Prostate gland (tissue), 2 donors: Measurements from ENCODE around the gene DEXI.

Experiments used
- CTCF ChIP-seq, 4 experiments: fragments of 200-600 bp in 2 of 4; fragments of 450-650 bp in 2 of 4; sonication (generic) in 2 of 4; IDR thresholded peaks; 1 replicate in 3 of 4; 2 replicates in 1 of 4; pipeline ENCODE4 v1.5.1; 2016 to 2019; ENCODE audit warnings: antibody characterized with exemption in 4 of 4, mild to moderate bottlenecking in 2 of 4, moderate library complexity in 2 of 4
- POLR2A ChIP-seq: fragments of 450-650 bp; IDR thresholded peaks from one replicate; pipeline ENCODE4 v1.6.1; 2016; ENCODE audit warnings: antibody characterized with exemption, mild to moderate bottlenecking

DNA sequence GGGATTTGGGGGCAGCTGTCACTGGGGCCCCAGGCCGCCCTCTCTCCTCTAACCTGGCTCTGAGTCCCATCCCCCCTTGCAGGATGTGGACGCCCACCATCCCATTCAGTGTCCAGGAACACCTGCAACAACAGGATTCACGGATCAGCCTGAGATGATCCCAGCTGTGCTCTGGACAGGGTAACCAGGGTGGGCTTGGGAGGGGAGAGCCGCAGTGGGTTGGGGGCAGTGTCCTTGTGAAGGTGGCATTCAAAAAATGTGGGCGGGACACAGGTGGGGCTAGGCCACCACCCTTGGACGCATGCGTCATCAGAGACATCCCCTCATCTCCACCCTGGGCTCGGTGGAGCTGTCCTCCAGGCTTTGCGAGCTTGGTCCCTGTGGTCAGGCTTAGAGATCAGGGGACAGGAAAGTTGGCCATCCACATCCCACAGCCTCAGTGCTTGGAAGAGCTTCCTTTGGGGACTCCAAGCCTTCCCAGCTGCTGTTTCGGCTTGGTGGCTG, 19.1 kb downstream of the DEXI start:
- TF ChIP-seq CTCF (IDR thresholded peaks at IDR 0.05) (no peak), POLR2A (no peak)
